GM18499 (cell line): ENCODE measurements around the gene RAPH1.

Source experiments
- ATAC-seq: cut with Tn5 transposase; IDR thresholded peaks from one replicate; pipeline ENCODE4 v1.9.1; 2021; ENCODE audit warnings: moderate number of reproducible peaks; ENCODE audit not compliant: insufficient read depth, unreplicated experiment

The RAPH1 gene

DNA sequence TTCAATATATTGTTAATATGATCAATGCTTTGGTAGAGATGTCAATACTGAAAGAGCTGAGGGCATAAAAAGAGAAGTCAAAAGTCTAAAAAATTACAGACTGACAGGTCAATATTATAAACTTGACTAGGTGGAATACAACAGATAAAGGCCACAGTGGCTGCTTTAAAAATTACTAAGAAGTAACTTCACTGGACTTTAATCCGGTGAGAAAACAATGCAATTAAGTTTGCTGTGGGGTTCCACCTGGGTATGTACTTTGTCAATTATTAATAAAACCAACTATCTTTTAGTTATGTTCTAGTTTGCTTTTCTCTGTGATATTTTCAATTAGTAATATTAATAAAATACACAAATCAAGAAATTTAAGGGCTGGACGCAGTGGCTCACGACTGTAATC is 44.7 kb downstream of the RAPH1 start:
- ATAC-seq: no peak

GRCh38 chr2:203489531-203489930 is 45.6 kb downstream of the RAPH1 start:
- ATAC-seq: no peak

GRCh38 chr2:203484266-203485112 is 50.6 kb downstream of the RAPH1 start:
- no peak for ATAC-seq

DNA sequence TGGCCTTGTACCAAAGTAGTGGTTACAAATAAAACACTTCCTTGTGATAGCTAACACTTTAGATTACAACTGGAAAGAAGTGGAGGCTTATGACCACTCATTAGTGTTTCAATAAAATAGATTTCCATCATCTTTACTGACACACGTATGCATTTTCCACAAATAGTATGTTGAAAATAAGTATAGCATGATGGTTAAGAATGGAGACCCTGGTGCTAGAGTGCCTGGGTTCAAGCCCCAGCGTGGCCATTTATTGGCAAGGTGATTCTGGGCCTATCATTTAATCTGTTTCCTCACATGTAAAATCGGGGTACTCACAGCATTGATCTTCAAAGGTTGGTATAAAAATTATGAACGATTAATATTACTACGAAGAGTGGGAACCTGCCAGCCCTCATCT is 54.5 kb downstream of the RAPH1 start:
- ATAC-seq: no peak

- no peak for ATAC-seq
Observed at GRCh38 chr2:203476881-203477280, 58.2 kb downstream of the RAPH1 start.

DNA sequence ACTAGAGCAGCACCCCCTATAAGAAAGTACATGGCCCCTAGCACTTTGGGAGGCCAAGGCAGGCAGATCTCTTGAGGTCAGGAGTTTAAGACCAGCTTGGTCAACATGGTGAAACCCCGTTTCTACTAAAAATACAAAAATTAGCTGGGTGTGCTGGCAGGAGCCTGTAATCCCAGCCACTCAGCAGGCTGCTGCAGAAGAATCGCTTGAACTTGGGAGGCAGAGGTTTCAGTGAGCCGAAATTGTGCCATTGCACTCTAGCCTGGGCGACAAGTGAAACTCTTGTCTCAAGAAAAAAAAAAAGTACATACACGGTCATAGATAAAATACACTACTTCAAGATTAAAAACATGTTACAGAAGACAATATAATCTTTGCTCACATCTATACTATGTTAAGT is 63.8 kb downstream of the RAPH1 start:
- no peak for ATAC-seq

DNA sequence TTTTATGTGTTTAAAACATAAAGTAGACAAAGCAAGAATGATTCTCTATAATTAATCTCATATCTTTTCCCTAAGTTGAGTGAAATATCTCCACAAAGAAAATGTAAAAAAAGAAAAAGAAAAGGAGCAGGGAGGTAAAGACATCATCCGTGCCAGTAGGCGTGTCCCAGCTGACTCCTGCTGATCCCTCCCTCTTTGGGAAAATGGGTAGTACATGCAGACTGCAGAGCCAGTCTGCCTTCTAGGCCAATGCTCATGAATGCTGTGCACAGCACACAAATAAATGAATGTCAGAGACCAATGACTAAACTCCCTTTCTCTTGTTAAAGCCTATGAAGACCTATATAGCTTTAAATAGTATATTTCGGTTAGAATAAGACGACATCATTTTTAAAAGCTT is 64.7 kb downstream of the RAPH1 start:
- no peak for ATAC-seq

GRCh38 chr2:203469546-203469945 is 65.6 kb downstream of the RAPH1 start:
- ATAC-seq: no peak

DNA sequence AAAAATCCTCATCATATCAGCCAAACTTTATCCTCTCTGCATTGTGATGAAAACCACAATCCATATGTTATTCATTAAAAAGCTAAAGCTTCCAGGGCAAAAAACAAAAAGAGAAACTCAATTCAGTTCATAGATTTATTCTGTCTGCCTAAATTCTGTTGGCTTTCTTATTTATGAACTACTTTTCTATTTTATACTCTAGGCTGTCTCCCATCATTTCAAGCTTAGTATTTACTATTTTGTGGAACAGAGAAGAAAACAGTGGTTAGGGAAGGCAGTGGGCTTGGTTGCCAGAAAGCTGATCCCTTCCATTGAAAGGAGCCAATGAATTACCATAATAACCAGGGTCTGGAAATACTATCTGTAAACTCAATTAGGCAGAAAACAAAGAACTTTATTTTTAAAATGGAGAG is 71.8 kb downstream of the RAPH1 start:
- ATAC-seq: no peak

DNA sequence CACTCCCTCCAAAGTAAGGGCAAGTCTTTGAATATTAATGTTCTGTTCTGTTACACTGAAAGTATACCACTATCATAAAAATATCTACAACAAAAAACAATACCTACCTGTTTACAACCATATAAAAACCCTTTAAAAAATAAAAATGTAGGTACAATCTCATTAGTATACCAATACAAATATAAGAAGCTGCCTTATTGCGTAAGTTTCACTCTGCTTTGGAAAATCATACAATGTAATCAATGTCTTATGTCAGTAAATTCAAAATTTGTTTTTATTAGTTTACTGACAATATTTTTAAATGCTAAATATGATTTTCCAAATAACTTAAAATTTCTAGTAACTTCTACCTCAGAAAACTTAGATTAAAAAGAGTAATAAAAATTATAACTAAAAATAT is 72.8 kb downstream of the RAPH1 start:
- ATAC-seq: no peak

GRCh38 chr2:203461746-203462145 is 73.4 kb downstream of the RAPH1 start:
- ATAC-seq: no peak

DNA sequence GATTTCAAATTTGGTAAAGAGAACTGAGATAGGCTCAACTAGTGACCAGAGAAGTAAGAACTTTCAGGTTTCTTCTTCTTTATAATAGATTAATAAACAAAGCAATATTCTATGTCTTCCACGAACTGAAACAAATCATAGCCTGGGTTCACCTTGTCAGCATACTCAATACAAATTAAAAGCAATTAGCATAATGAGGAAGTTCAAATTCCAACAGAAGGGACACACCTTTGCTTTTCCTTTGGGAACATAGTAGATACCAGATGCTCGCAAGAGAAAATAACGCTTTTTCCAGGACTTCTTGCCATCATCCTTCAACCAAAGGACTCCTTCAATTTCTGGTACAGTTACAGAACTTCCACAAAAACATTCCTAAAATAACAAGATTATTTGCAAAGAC is 79.9 kb downstream of the RAPH1 start:
- ATAC-seq: no peak

GRCh38 chr2:203453858-203454451 is 81.1 kb downstream of the RAPH1 start:
- no peak for ATAC-seq

DNA sequence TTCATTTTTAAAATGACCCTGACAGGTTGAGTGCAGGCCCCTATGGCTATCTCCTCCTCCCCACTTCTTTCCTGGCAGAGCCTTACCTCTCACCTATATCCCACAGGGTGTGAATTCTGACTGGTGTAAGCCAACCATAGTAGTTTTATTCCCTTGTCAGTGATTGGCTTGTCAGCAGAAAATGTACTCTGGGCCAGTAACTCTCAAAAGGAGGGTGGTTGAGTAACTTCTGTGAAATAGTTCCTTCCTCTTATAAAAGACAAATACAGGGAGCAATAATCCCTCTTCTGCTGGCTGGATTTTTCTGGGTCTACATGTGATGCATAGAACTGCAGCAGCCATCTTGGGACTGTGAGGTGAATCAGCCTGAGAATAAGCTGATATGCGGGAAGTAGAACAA is 83.4 kb downstream of the RAPH1 start:
- no peak for ATAC-seq

- no peak for ATAC-seq
Observed at GRCh38 chr2:203451011-203451410, 84.1 kb downstream of the RAPH1 start.

- ATAC-seq: no peak
Observed at GRCh38 chr2:203450561-203450960, 84.5 kb downstream of the RAPH1 start.

GRCh38 chr2:203446780-203447179 is 88.3 kb downstream of the RAPH1 start:
- no peak for ATAC-seq

- no peak for ATAC-seq
Observed at GRCh38 chr2:203446071-203446481, 89.0 kb downstream of the RAPH1 start.

GRCh38 chr2:203444738-203445137 is 90.4 kb downstream of the RAPH1 start:
- ATAC-seq: no peak

- no peak for ATAC-seq
Observed at GRCh38 chr2:203442463-203442862, 92.6 kb downstream of the RAPH1 start.

DNA sequence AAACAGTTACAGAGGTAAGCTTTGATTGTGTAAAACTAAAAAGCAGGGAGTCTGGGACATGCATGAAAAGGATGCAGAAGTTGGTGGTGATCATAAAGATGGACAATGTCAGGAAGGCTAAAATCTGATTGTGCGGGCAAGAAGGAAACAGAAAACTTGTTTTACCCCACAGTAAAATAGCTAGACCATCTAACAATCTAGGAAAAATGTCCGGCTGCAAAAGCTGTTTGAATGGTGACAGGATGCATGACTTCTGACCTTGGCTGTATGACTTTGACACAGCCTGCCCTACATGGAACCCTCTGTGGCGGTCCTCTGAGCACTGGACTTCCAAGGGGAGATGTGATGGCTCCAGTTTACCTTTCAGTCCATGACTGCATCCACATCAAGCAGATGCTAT is 93.6 kb downstream of the RAPH1 start:
- ATAC-seq: no peak

- ATAC-seq: no peak
Observed at GRCh38 chr2:203440671-203441070, 94.4 kb downstream of the RAPH1 start.
